ENCODE data around the gene SLC1A7. TPM values are rescaled to one million over a fixed set of nuclear protein-coding genes. Genes with fewer than 3 reads are reported as not detected.

The SLC1A7 gene
- total and polyA plus RNA-seq, 2 of the 13 experiments (the other 11 are each of a cell fraction or from before 2014, with no cell fraction given) = 0.04 to 2.0 TPM

DNA sequence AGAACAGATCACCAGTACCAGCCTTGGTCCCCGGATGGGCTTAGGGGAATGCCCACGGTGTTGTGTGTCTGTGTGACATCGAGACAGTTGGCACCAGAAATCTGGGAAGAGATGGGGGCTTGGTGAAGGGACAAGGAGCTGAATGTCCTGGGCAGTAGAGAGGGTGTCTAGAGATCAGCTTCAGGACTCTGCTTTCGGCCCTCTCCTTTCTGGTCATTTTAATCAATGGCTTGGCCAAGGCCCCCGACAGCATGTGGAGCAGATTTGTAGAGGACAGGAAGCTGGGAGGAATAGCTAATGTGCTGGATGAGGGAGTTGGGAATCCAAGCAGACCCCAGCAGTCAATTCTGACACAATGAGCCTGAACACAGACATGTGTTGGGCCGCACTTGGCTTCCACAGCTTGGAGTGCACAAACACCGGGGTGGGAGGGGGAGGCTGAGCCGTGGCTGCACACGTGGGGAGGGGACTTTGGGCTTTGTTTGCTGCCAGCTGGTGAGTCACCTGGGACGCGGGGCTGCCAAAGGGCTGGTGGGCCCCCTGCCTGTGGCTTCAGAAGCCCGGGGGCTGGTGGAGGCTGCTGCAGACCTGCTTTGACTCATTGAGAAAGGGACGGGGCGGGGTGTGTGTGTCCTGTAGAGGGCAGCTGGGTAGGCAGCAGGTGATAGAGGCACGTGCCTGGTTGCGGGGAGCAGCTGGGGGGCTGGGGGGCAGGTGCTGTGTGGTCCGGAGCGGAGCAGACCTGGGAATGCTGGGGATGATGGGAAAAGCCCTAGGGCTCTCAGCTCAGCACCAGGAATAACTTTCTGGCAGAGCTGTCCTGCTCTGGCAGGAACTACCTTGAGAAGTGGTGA is 20.9 kb downstream of the SLC1A7 start (continued):
- TF ChIP-seq KIAA2018 (CRISPR knock-in tag; IDR thresholded peaks at IDR 0.05; ENCODE audit: borderline replicate concordance) = no peak
- TF ChIP-seq ZFX (CRISPR knock-in tag; IDR thresholded peaks at IDR 0.05; ENCODE audit: low read depth) = peak; percentile 80
- no peak for TF ChIP-seq ZFAT (CRISPR knock-in tag; conservative IDR thresholded peaks at IDR 0.05)
- TF ChIP-seq ZMYM3 (CRISPR knock-in tag; IDR thresholded peaks at IDR 0.05) = peak; percentile 93
- TF ChIP-seq, protein P1, sequence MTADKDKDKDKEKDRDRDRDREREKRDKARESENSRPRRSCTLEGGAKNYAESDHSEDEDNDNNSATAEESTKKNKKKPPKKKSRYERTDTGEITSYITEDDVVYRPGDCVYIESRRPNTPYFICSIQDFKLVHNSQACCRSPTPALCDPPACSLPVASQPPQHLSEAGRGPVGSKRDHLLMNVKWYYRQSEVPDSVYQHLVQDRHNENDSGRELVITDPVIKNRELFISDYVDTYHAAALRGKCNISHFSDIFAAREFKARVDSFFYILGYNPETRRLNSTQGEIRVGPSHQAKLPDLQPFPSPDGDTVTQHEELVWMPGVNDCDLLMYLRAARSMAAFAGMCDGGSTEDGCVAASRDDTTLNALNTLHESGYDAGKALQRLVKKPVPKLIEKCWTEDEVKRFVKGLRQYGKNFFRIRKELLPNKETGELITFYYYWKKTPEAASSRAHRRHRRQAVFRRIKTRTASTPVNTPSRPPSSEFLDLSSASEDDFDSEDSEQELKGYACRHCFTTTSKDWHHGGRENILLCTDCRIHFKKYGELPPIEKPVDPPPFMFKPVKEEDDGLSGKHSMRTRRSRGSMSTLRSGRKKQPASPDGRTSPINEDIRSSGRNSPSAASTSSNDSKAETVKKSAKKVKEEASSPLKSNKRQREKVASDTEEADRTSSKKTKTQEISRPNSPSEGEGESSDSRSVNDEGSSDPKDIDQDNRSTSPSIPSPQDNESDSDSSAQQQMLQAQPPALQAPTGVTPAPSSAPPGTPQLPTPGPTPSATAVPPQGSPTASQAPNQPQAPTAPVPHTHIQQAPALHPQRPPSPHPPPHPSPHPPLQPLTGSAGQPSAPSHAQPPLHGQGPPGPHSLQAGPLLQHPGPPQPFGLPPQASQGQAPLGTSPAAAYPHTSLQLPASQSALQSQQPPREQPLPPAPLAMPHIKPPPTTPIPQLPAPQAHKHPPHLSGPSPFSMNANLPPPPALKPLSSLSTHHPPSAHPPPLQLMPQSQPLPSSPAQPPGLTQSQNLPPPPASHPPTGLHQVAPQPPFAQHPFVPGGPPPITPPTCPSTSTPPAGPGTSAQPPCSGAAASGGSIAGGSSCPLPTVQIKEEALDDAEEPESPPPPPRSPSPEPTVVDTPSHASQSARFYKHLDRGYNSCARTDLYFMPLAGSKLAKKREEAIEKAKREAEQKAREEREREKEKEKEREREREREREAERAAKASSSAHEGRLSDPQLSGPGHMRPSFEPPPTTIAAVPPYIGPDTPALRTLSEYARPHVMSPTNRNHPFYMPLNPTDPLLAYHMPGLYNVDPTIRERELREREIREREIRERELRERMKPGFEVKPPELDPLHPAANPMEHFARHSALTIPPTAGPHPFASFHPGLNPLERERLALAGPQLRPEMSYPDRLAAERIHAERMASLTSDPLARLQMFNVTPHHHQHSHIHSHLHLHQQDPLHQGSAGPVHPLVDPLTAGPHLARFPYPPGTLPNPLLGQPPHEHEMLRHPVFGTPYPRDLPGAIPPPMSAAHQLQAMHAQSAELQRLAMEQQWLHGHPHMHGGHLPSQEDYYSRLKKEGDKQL (CRISPR knock-in tag; IDR thresholded peaks at IDR 0.05; ENCODE audit: low read depth) = peak; percentile 78; the same call in 1 of the 2 replicates
- peak; percentile 79 for TF ChIP-seq TEAD3 (CRISPR knock-in tag; optimal IDR thresholded peaks at IDR 0.05; ENCODE audit: borderline replicate concordance)
- TF ChIP-seq MBD4 (IDR thresholded peaks at IDR 0.05; ENCODE audit: borderline replicate concordance, low read length) = no peak
- no peak; the same call in 1 of the 2 replicates for TF ChIP-seq ATF1 (CRISPR knock-in tag; IDR thresholded peaks at IDR 0.05)
- TF ChIP-seq BRCA1 (CRISPR knock-in tag; IDR thresholded peaks at IDR 0.05) = 0 out of 2 replicates have a peak, but pooled peaks have one; percentile 32

Measured in HepG2 (cell line).